Caco-2 (cell line): ENCODE data around the gene BTBD16. TPM values are rescaled to one million over a fixed set of nuclear protein-coding genes. Genes with fewer than 3 reads are reported as not detected.

Experiments
- BruUV-seq: library from RNA; stranded (reverse); fragments of 400-500 nt; replicated peaks from 2 replicates; lab custom pipeline; 2021; lab: Mats Ljungman, UMichigan
- CTCF ChIA-PET: fragments of 300-600 bp; sonication (Branson Sonifier 250); formaldehyde crosslinking; loops from one replicate; lab custom pipeline; 2022; ENCODE audit warnings: antibody characterized with exemption; lab: Charles Lee
- POLR2A ChIA-PET: fragments of 300-600 bp; sonication (Branson Sonifier 250); formaldehyde crosslinking; loops from one replicate; lab custom pipeline; 2022; ENCODE audit warnings: antibody characterized with exemption; lab: Charles Lee
- DNase-seq, 2 experiments: peaks; one replicate each; pipeline versions ENCODE4 v3.0.0 to v3.0.0-alpha.2; 2020 to 2022
- H3K27me3 ChIP-seq: replicated peaks from 2 replicates; pipeline ENCODE4 v1.6.0; 2011; ENCODE audit warnings: low read length; ENCODE audit not compliant: control insufficient read depth, insufficient read depth
- H3K36me3 ChIP-seq: 2 replicates; pipeline ENCODE4 v1.5.1; 2011; ENCODE audit warnings: low read length; ENCODE audit not compliant: control insufficient read depth, insufficient read depth
- H3K4me1 ChIP-seq: fragments of 250-450 bp; sonication (Bioruptor Pico); 2 replicates; pipeline ENCODE4 v1.5.1; 2020; ENCODE audit warnings: mild to moderate bottlenecking
- H3K4me3 ChIP-seq: 2 replicates; pipeline ENCODE4 v1.5.1; 2011; ENCODE audit warnings: low read depth, mild to moderate bottlenecking, control low read depth, low read length
- H3K9me3 ChIP-seq: fragments of 250-450 bp; sonication (Bioruptor Pico); 2 replicates; pipeline ENCODE4 v1.5.1; 2020; ENCODE audit warnings: mild to moderate bottlenecking, moderate library complexity
- H3K27ac Mint-ChIP-seq: one replicate; pipeline ENCODE4 v1.8.0; 2022; ENCODE audit warnings: mixed read lengths; ENCODE audit not compliant: unreplicated experiment
- H3K27me3 Mint-ChIP-seq: one replicate; pipeline ENCODE4 v1.8.0; 2022; ENCODE audit warnings: mixed read lengths; ENCODE audit not compliant: insufficient read depth, unreplicated experiment
- H3K36me3 Mint-ChIP-seq: one replicate; pipeline ENCODE4 v1.8.0; 2022; ENCODE audit warnings: mild to moderate bottlenecking, mixed read lengths; ENCODE audit not compliant: insufficient read depth, unreplicated experiment
- H3K4me1 Mint-ChIP-seq: one replicate; pipeline ENCODE4 v1.8.0; 2022; ENCODE audit warnings: low read depth, mixed read lengths; ENCODE audit not compliant: unreplicated experiment
- H3K4me3 Mint-ChIP-seq: one replicate; pipeline ENCODE4 v1.8.0; 2022; ENCODE audit warnings: mild to moderate bottlenecking, moderate library complexity, mixed read lengths; ENCODE audit not compliant: unreplicated experiment
- H3K9me3 Mint-ChIP-seq: one replicate; pipeline ENCODE4 v1.8.0; 2022; ENCODE audit warnings: mixed read lengths; ENCODE audit not compliant: unreplicated experiment
- intact Hi-C: fragments of 100-400 bp; cut with micrococcal nuclease; formaldehyde crosslinking; loops from one replicate; pipeline ENCODE4 v1.10.0; 2022; ENCODE audit not compliant: unreplicated experiment
- total RNA-seq: library from RNA; stranded (reverse); gene quantifications from 2 replicates; pipeline ENCODE4 v1.2.3, GENCODE V29; 2022
- TF ChIP-seq, protein P1 (sequence below), 2 experiments: fragments of 200-600 bp in 1 of 2; IDR thresholded peaks; 1 replicate in 1 of 2; 2 replicates in 1 of 2; pipeline versions ENCODE4 v1.5.1 to v1.8.0; 2011 to 2022; ENCODE audit warnings: antibody characterized with exemption in 1 of 2, control low read depth in 1 of 2, inconsistent platforms in 1 of 2, low read depth in 1 of 2, low read length in 1 of 2, mild to moderate bottlenecking in 1 of 2, moderate library complexity in 1 of 2; ENCODE audit not compliant: insufficient read depth in 1 of 2, severe bottlenecking in 1 of 2, unreplicated experiment in 1 of 2

BTBD16 gene
- total RNA-seq, 1 experiment from 2014 or later, result not detected

DNA sequence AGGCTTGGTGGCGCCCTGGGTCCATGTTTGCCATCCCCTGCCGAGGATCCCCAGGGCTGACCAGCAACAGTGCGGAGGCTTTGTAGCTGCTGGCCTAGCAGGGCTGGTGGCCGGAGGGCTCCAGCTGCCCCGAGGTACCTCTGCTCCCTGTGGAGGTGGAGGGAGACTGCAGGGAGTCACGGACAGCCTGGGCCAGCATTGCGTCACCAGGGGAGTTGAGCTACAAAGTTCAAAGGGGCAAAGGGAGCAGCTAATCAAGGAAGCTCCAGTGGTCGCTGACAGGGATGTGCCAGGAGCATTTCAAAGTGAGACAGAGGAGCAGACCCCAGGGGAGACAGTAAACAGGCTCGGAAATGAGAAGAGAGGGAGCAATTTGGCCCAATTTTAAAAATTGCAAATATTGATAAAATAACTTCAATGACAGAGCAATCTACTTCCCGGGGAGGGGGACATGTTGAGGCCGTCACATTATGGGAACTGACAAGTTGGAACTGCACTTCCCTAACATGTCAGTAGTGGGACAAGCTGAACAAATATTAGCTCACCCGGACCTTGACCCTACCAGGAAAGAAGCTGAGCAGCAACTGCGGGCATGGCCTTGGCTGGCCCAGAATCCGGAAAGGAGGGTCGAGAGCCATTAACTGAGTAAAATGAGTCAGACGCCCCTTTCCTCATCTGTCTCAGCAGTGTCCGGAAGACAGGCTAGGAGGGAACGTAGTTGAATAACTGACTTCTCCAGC is 39.4 kb downstream of the BTBD16 start:
- peaks cover 5% of the 10 kb centered on the region for H3K36me3 Mint-ChIP-seq
- H3K4me3 Mint-ChIP-seq, result peak overlapping the region; percentile 60
- Histone ChIP-seq H3K9me3 (no peaks in the 10 kb centered on the region), H3K27me3 (no peaks in the 10 kb centered on the region; the same call in 1 of the 2 replicates), H3K4me1 (peaks cover 47% of the 10 kb centered on the region), H3K36me3 (no peaks in the 10 kb centered on the region), H3K4me3 (peak overlapping the region; percentile 14; the same call in 1 of the 2 replicates)
- ChIA-PET CTCF (interaction anchor here (0.5 to 2.9 kb wide), 15 partner anchors 8 to 255 kb away, joined by 3 to 56 read pairs (median 7); partner anchors contain the start of gene PLEKHA1), POLR2A (interaction anchor here (0.7 to 2.4 kb wide), 4 partner anchors 31 to 208 kb away, joined by 3 to 36 read pairs (median 4); partner anchors contain the start of gene PLEKHA1)
- H3K9me3 Mint-ChIP-seq, result peaks cover 8% of the 10 kb centered on the region
- H3K4me1 Mint-ChIP-seq, result peaks cover 26% of the 10 kb centered on the region
- no peaks in the 10 kb centered on the region for H3K27me3 Mint-ChIP-seq
- DNase-seq, result peak; percentile 91 to 96
- TF ChIP-seq, protein P1, sequence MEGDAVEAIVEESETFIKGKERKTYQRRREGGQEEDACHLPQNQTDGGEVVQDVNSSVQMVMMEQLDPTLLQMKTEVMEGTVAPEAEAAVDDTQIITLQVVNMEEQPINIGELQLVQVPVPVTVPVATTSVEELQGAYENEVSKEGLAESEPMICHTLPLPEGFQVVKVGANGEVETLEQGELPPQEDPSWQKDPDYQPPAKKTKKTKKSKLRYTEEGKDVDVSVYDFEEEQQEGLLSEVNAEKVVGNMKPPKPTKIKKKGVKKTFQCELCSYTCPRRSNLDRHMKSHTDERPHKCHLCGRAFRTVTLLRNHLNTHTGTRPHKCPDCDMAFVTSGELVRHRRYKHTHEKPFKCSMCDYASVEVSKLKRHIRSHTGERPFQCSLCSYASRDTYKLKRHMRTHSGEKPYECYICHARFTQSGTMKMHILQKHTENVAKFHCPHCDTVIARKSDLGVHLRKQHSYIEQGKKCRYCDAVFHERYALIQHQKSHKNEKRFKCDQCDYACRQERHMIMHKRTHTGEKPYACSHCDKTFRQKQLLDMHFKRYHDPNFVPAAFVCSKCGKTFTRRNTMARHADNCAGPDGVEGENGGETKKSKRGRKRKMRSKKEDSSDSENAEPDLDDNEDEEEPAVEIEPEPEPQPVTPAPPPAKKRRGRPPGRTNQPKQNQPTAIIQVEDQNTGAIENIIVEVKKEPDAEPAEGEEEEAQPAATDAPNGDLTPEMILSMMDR (IDR thresholded peaks at IDR 0.05; ENCODE audit: insufficient read depth in 1 of 2, low read depth in 1 of 2, low read length in 1 of 2, severe bottlenecking in 1 of 2, unreplicated experiment in 1 of 2), result peak; percentile 38 to 53
- H3K27ac Mint-ChIP-seq, result peak overlapping the region; percentile 76
- no TSS peak for BruUV-seq
- intact Hi-C loops, result loop anchor here (1.0 to 2.0 kb wide), 3 partner anchors 12 to 63 kb away; no protein-coding TSS in a partner anchor

DNA sequence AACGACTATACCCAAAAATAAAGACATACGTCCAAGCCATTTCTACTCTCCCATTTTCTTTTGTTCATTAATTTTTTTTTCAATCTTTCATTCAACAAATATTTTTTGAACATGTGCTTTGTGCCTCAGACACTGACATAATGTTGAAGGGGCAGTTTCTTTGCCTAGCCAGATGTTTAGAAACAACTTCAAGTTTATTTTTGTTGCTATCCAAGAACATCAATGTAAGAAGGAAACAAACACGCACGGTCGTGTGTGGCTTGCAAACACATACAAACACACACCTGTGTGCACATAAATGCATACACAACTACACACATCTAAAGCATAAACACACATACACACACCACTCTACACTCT is 39.9 kb downstream of the BTBD16 start:
- H3K4me1 ChIP-seq, result peaks cover 47% of the 10 kb centered on the region
- intact Hi-C loops, result loop anchor here (2.0 kb wide), 1 partner anchor 20 kb away; no protein-coding TSS in a partner anchor
- BruUV-seq, result TSS peak; percentile 78

DNA sequence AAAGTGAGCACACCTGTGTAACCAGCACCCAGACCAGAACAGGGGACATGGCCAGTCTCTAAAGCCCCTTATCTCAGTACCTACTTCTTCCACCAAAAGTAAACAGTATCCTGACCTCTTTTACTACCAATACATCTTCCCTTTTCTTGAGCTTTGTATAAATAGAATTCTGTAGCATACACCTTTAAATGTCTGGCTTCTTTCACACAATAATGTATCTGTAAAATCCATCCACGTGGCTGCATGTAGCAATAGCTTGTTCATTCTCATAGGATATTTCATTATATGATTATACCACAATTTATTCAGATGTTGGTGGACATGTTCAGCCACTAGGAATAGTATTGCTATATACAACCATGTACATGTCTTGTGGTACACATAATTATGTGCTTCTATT is 40.6 kb downstream of the BTBD16 start:
- Histone ChIP-seq H3K9me3 (no peaks in the 10 kb centered on the region), H3K4me3 (no peak overlapping the region), H3K27me3 (no peaks in the 10 kb centered on the region; the same call in 1 of the 2 replicates), H3K4me1 (peaks cover 47% of the 10 kb centered on the region), H3K36me3 (no peaks in the 10 kb centered on the region)
- Mint-ChIP-seq H3K36me3 (peaks cover 5% of the 10 kb centered on the region), H3K27me3 (no peaks in the 10 kb centered on the region), H3K4me3 (peak overlapping the region; percentile 42), H3K9me3 (no peaks in the 10 kb centered on the region), H3K4me1 (peaks cover 26% of the 10 kb centered on the region), H3K27ac (peak overlapping the region; percentile 76)
- POLR2A ChIA-PET, result interaction anchor here (2.4 kb wide), 1 partner anchor 63 kb away, joined by 36 read pairs; the partner anchor contains the start of gene PLEKHA1
- TF ChIP-seq, protein P1 (IDR thresholded peaks at IDR 0.05; ENCODE audit: insufficient read depth in 1 of 2, low read depth in 1 of 2, low read length in 1 of 2, severe bottlenecking in 1 of 2, unreplicated experiment in 1 of 2), result no peak
- intact Hi-C loops, result loop anchor here (2.0 kb wide), 1 partner anchor 19 kb away; no protein-coding TSS in a partner anchor
- CTCF ChIA-PET, result interaction anchor here (0.8 to 2.9 kb wide), 7 partner anchors 13 to 62 kb away, joined by 3 to 56 read pairs (median 7); partner anchors contain the start of gene PLEKHA1
- no peak for DNase-seq
- BruUV-seq, result no TSS peak

More for the DNA sequence above, 39.9 kb downstream of the BTBD16 start:
- Mint-ChIP-seq H3K36me3 (peaks cover 5% of the 10 kb centered on the region), H3K27ac (peak overlapping the region; percentile 76), H3K4me1 (peaks cover 26% of the 10 kb centered on the region), H3K4me3 (peak overlapping the region; percentile 42), H3K9me3 (peaks cover 2% of the 10 kb centered on the region), H3K27me3 (no peaks in the 10 kb centered on the region)
- no peaks in the 10 kb centered on the region; the same call in 1 of the 2 replicates for H3K27me3 ChIP-seq
- DNase-seq, result no peak
- TF ChIP-seq, protein P1 (IDR thresholded peaks at IDR 0.05; ENCODE audit: insufficient read depth in 1 of 2, low read depth in 1 of 2, low read length in 1 of 2, severe bottlenecking in 1 of 2, unreplicated experiment in 1 of 2), result no peak
- H3K4me3 ChIP-seq, result no peak overlapping the region
- H3K9me3 ChIP-seq, result no peaks in the 10 kb centered on the region
- no peaks in the 10 kb centered on the region for H3K36me3 ChIP-seq
- ChIA-PET CTCF (interaction anchor here (0.8 to 2.9 kb wide), 13 partner anchors 9 to 254 kb away, joined by 3 to 56 read pairs (median 7); partner anchors contain the start of gene PLEKHA1), POLR2A (interaction anchor here (0.7 to 2.4 kb wide), 4 partner anchors 32 to 209 kb away, joined by 3 to 36 read pairs (median 4); partner anchors contain the start of gene PLEKHA1)
